GM21526 (cell line): ENCODE measurements around the gene EVA1A.

Source experiments
- ATAC-seq: cut with Tn5 transposase; IDR thresholded peaks from one replicate; pipeline ENCODE4 v1.9.1; 2021; ENCODE audit warnings: moderate library complexity; ENCODE audit not compliant: unreplicated experiment, low FRiP score

The EVA1A gene

DNA sequence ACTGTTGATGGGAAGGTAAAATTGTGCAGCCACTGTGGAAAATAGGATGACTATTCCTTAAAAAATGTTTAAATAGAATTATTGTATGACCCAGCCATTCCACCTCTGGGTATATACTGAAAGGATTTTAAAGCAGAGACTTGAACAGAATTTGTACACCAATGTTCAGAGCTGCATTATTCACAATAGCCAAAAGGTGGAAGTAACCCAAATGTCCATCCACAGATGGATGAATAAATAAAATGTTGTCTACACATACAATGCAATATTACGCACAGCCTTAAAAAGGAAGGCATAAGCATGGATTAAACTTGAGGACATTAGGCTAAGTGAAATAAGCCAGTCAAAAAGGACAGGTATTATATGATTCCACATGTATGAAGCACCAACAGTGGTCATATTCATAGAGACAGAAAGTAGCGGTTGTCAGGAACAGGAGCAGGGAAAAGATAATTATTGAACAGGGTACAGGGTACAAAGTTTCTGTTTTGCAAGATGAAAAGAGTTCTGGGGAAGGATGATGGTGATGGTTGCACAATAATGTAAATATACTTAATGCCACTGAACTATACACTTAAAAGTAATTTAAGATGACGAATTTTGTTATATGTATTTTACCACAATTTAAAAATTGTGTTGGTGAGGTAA, 39.4 kb downstream of the EVA1A start:
- ATAC-seq: no peak

DNA sequence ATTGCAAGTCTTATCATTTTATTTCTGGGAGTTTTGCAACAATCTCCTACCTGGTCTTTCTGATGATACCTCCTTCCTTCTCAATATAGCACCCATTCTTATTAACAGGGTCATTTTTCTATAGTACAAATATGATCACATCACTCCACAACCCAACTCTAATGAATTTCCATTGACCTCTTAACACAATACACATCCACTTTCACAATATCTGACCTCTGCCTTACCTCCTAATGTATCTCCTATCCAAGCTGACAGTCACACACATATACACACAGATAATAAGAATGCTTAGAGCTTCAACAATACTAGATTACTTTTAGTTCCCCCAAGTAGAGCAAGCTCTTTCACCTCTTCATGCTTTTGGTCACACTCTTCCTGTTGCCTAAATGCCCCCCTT, 40.9 kb downstream of the EVA1A start:
- ATAC-seq: no peak

DNA sequence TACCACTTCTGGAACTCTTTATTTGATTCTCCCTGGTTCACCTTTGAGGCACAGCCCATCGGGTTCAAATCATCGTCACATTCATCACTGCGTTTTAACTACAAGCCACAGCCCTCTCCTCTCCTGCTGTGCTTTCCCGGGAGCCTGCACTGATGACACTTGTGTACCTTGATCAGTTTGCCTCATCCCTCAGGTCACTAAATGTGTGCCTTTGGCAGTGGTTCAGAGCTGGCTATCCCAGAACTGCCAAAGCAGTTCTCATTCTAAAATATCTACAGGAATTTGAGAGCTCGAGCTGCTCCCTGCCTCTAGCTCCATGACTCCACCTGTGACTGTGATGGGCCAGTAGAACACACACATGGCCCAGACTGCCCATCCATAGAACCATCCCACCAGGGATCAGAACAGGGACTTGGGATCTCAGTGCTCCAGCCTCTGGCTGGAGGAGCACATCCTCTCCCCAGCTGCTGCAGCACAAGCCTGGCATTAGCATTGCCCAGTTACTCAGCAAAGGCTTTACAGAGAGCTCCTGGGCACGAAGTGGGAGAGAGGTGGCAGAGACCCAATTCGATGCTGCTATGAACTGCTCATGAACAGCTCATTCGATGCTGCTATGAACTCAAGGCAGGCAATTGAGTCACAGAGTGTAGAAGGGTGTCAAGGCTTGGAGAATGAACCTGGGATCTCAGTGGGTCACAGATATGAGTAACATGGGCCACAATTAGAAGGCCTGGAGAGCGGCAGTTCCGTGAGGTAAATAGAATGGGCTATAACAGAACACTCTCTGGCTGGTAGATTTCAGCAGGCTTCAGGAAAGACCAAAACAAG, 41.9 kb downstream of the EVA1A start:
- no peak for ATAC-seq

DNA sequence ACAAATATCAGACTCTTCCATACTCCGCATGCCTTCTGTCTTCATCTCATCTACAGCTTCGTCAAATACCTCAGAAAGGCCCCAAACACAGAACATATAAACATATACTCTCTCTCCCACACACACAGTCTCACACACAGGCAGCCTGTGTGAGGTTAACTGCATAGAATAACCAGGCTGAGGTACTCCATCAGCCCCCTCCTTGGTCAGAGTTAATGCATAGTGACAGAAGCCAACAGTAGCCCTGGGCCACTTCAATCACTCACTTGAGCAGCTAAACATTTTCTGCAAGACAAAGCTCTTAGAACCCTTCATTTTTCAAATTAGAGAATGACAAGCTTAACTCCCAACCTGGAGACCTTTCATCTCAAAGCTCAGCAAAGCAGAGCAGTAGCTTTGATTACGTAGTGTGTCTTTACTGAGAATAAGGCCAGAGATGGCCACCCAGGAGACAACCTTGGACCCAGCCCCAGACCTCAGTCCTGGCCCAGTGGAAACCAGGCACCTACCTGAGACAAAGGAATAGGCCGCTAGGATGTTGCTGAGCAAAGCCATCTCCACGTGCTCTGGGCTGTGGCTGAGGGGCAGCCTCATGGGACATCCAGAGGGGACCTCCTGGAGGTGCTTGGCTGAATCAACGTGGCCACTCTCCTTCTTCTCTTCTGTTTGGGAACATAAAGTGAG, 43.0 kb downstream of the EVA1A start:
- ATAC-seq: no peak

DNA sequence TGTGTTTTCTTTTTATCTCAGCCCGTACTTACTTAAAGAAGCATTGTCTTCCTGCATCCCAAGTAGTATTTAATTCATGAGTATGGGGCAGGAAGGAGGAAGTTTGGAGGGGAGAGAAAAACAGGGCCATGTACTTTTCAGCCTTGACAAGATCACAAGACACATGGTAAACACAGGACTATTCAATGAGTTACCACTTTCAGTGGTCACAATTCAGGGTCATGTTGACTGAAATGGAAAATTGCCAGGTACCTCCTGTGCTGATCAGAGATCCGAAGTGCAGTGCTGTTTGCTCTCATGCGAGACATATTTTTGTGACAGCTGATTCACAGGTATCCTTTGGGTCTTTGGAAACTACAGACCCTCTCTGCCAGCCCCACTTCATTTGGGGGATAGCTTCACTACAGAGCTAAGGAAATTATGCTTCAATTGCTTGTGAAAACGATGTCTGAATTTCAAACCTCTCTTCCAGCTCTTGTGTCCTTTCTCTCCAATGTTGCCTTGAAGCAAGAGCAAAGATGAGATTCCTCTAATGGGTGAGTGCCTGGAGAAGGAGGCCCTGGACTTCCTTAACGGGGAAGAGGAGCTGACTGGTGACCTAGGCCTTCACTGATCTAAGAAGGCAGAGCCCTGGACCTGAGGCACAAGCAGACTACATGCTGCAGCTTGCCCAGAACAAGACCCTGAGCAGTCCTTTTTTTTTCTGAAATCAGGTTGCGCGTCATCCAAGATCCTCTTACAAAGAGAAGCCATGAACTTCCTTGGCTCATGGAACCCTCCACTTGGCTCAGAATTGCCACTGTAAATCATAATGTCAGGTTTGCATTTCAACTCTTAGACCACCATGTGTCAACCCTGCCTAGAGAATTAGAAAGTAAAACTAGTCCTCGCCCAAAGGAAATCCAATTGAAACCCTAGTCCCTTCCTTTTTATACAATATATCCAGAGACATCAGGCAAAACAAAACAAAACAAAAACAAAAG, 44.1 kb downstream of the EVA1A start:
- no peak for ATAC-seq

DNA sequence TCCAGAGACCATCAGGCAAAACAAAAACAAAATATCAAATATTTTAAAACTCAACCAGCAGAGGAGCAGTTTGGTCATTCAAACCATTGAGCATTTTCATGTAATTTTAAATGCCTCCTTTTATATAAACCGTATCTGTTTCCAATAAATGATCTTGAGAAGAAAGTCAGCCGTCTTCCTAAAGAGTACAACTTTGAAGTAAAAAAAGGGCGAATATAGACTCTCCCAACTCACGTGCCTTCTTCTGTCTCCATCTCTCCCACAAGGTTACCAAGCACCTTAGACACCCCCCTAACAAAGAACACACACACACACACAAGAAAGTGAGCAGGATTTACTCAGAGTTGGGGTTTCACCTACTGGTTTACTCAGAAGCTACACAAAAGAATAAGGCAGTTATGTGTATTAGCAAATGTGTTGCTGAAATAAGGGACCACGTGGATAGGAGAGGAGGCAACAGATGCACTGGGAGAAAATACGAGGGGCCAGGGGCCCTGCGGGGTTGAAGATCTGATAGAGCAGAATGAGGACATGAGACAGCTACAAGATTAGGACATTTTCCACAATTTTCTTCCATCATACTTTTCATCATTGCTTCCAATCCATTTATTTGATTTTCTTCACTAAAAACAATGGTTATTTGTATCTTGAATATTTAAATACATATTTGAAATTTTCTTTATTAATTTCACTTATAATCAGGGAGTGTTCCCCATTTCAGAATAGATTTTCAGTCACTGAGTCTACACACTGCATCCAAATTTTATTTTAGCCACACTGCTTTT, 45.0 kb downstream of the EVA1A start:
- ATAC-seq: no peak

DNA sequence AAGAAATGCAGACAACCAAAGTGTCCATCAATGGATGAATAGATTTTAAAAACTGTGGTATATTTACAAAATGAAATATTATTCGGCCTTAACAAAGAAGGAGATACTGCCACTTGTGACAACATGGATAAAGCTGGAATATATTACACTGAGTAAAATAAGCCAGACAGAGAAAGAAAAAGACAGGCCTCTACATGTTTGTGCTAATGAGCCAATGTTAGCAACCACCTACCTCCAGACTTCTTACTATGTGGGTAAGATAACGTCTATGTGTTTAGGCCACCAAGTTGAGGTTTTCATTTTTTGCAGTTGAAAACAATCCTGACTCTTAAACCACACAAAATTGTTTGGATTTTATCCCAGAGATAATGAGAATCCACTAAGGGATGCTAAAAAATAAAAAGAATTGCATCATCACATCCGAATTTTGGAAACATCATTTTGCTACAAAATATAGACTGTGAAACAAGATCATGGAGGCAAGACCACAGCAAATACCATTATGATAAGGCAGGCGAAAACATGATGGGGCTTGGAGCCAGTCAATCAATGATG, 47.0 kb downstream of the EVA1A start:
- ATAC-seq: no peak

DNA sequence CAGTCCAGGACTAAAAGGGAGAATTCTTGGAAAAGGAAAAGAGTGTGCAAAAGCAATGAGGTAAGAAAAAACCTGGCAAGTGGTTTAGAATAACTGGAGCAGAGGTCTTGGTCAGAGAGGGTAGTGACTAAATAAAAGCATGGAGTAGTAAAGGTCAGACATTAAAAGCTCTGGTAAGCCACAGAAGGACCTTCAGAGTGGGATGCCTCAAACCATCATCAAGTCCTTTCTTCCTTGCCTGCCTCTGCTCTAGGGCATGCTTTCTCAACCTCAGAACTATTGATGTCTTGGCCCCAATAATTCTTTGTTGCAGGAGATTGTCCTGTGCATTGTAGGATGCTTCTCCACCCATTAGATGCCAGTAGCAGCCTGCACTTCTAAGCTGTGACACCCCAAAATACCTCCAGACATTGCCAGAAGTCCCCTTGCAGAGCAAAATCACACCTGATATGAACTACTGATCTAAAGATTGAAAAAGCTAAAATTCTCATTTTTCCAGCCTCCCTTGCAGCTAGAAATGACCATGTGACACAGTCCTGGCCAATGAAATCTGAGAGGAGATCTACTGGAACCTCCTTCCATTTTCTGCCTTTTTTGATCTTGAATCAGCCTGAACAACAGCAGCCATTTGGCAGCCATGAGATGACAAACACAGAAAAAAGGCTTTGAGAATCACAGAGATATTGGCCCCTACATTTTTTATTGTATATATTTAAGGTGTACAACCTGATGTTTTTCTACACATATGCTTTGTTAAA, 48.1 kb downstream of the EVA1A start:
- ATAC-seq: no peak

DNA sequence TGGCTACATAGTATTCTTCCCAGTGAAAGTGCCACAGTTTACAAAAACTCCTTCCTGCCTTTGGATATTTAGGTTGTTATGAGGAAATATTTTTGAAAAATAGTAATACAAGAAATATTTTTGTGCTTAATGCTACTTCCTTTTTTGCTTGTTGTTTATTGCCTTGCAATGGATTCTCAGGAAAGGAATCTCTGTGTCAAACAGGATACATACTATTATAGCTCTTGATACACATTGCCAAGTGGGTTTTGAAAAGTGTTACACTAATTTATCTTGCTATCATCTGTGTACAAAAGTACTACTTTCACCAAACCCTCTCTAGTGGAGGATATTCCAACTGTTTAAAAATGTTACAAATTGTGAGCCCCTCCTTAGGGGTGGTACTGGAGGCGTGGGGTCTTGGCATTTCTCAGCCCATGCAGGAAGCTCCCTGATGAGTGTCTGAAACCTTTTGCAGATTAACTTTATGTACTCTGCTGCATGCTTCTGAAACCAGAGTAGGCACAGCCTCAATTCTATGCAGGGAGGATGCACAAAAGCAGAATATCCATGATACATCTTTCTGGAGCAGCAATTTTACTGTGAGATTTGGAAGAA, 54.5 kb downstream of the EVA1A start:
- no peak for ATAC-seq

DNA sequence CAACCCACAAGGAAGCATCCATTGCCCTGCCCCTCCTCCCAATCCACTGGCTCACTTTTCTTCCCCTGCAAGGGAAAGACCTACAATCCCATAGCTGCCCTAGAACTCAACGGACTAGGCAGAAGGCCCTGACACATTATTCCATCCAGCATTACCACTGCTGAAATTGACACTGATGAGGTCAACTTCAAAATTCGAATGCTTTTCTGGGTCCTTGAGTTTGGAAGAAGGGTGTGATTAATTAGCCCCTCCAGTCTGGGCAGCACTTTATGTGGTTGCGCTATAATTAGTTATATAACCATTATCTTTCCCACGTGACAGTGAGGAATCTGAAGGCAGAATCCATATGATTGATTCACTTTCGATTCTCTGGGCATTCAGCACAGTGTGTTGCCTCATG, 55.7 kb downstream of the EVA1A start:
- no peak for ATAC-seq

DNA sequence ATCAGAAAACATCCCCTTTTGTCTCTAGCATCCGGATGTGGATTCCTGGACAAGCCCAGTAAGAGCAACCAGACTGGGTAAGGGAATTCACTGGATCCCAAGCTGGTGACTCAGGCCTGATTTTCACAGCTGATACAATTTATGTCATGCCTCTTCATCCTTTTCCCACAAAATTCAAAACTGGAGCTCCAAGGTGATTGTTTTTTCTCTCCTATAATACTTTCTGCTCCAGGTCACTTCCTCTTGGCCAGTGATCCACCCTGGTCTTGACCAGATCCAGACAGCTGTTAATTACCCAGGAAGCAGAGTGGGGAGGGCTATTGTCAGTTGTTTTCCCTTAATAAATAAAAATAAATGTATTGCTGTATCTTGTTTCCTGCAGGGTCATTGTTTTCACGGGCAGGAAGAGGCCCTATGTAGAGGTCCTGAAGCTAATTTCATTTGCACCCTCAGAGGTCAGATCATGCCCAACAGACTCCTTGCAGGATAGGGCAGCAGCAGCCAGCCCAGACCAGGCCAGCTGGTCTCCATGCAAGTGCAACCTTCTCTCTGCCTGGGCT, 57.6 kb downstream of the EVA1A start:
- ATAC-seq: no peak

DNA sequence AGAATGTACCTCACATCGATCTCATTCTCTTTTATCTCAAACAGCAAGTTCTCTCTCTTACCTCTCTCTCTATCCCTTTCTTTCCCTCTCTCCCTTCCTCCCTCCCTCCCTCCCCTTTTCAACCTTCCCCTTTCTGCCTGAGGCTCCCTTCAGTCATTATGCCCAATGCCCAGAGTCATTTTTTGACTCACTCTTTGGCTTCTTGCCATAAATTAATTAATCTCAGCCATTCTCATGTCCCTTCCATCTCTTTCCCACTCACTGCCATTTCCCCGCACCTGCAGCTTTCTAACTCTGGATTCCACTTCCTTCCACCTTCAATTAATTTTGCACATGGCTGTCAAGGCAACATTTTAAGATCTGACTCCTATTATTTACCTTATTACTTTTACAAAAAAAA, 60.1 kb downstream of the EVA1A start:
- no peak for ATAC-seq

DNA sequence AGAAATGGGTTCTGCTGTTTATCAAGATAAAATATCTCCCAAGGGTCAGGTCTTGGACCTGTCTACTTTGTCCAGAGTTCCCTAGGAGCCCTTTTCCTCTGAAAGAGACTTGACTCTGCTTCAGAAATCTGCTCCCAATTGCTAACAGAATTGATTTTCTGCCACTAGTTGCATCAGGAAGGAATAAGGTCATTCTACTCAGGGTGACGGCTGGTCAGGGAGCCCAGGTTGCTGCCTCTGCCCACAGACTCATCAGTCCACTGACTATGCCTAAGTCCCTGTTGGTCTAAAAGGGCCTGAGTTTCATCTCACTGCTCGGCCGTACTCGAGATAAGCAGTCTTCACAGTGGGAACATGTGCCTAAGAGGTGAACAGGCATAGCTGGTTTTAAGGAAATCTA, 61.2 kb downstream of the EVA1A start:
- ATAC-seq: no peak

DNA sequence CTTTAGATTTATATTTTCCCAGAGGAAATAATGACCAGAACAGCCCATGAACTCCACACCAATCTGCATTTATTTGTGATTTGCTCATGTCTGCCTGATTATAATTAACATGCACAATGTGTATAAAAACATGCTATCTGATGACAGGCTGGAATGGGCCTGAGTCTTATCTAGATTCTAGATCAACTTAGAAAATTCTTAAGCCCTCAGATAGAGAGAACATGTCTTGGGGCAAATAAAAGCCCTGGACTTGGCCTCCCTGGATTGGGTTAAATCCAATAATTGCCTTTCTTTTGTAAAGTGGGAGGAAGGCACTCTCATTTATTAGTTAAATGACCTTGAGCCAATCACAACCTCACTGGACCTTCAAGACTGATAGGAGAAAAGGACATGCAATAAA, 61.8 kb downstream of the EVA1A start:
- no peak for ATAC-seq

DNA sequence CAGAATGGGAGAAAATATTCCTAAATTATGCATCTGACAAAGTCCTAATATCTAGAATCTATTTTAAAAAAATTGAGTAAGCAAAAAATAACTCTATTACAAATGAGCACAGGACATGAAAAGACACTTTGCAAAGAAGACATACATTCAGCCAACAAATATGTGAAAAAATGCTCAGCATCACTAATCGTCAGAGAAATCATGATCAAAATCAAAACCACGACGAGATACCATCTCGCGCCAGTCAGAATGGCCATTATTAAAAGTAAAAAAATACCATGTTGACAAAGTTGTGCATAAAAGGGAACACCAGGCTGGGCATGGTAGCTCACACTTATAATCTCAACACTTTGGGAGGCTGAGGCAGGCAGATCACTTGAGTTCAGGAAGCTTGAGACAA, 63.5 kb downstream of the EVA1A start:
- no peak for ATAC-seq

DNA sequence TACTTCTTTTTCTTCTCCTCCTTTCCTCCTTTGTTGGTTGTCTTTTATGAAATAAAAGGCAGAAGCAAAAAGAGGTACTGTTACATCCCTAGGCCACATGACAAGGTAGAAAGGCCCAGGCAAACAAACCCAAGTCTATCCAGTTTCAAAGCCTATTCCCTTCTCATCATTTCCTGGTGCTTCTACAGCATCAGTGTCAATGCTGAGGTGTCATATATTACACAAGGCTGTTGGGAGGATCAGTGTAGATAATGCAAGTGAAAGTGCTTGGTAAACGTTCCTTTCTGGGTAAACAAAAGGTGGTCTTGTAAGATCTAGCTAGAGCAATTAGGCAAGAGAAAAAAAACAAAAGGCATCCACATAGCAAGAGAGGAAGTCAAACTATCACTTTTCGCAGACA, 64.9 kb downstream of the EVA1A start:
- ATAC-seq: no peak

DNA sequence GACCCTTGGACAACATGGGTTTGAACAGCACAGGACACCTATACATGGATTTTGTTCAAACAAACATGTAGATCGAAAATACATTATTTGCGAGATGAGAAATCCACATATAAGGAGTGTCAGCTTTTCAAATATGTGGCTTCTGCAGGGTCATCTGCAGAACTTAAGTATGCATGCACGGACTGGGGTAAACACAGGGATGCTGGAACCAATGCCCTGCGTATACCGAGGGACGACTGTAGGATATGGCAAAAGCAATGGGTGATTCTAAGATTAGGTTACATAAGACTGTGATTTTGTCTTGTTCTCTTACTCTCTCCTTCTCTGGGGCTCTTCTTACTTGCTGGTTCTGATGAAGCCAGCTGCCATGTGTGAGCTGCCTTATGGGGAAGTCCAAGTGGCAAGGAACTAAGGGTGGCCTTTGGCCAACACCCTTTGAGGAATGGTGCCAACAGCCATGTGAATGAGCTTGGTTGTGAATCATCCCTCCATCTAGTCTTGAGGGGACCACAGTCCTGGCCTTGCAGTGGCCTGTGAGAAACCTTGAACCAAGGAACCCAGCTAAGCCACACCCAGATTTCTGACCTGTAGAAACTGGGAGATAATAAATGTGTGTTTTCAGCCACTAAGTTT, 66.5 kb downstream of the EVA1A start:
- ATAC-seq: no peak

DNA sequence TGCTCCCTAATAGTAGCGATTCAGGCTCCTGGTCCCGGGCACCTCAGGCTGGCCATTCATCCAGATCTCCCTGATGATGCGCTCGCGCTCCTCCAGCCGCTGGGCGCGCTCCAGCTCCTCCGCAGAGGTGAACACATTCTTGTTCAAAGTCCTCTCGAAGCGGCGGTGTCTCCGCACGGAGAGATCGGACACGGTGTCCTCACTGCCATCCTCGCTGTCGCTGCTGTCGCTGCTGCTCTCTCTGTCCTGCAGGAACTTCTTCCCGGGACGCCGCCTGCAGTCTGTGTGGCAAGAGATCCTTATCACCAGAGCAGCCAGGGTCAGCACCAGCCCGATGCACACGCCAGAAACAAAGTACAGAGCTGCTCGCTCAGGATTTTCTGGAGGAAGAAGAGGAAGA, 67.5 kb downstream of the EVA1A start:
- no peak for ATAC-seq
